Measurements from ENCODE around the gene SLC38A3. TPM values are rescaled to one million over a fixed set of nuclear protein-coding genes. Genes with fewer than 3 reads are reported as not detected.

SLC38A3 gene
- total and polyA plus RNA-seq, 9 of the 15 experiments (the other 6 are each of a cell fraction or from before 2014, with no cell fraction given), result 0.09 to 0.38 (median 0.16) TPM; not detected in 6

- TF ChIP-seq PRMT5 (CRISPR knock-in tag; IDR thresholded peaks at IDR 0.05) (no peak), ZNF143 (CRISPR knock-in tag; IDR thresholded peaks at IDR 0.05) (no peak)
Observed at GRCh38 chr3:50230794-50231125, 25.7 kb downstream of the SLC38A3 start (continued).

- POLR2A ChIA-PET, result interaction anchor here (1.2 kb wide), 1 partner anchor 37 kb away, joined by 3 read pairs; no protein-coding TSS in a partner anchor
- in situ Hi-C loops (cut with MboI), result no loop called here
- TF ChIP-seq CREM (IDR thresholded peaks at IDR 0.05; ENCODE audit: low read depth) (no peak), ZFP1 (CRISPR knock-in tag; IDR thresholded peaks at IDR 0.05) (no peak), SPI1 (IDR thresholded peaks at IDR 0.05; ENCODE audit: borderline replicate concordance, low read depth, low read length) (no peak), HSF4 (CRISPR knock-in tag; IDR thresholded peaks at IDR 0.05; ENCODE audit: borderline replicate concordance) (no peak), SIRT6 (IDR thresholded peaks at IDR 0.05; ENCODE audit: low read depth, low read length) (no peak), CSDE1 (IDR thresholded peaks at IDR 0.05) (no peak), ESRRB (CRISPR knock-in tag; IDR thresholded peaks at IDR 0.05; ENCODE audit: borderline replicate concordance) (no peak), ATF7 (IDR thresholded peaks at IDR 0.05) (no peak), HNRNPH1 (optimal IDR thresholded peaks at IDR 0.05; ENCODE audit: low read depth, low read length) (no peak), THRA (IDR thresholded peaks at IDR 0.05) (no peak), ZNF655 (CRISPR knock-in tag; IDR thresholded peaks at IDR 0.05) (no peak), ZNF445 (CRISPR knock-in tag; IDR thresholded peaks at IDR 0.05; ENCODE audit: low read depth) (no peak), ZNF592 (IDR thresholded peaks at IDR 0.05) (no peak), CBX3 (IDR thresholded peaks at IDR 0.05; ENCODE audit: borderline replicate concordance in 1 of 2, low read length in 2 of 2) (no peak), POLR2B (IDR thresholded peaks at IDR 0.05; ENCODE audit: low read depth, partially characterized antibody) (no peak)
Observed at GRCh38 chr3:50231581-50231980, 26.5 kb downstream of the SLC38A3 start.

More at GRCh38 chr3:50231581-50231980, 26.5 kb downstream of the SLC38A3 start:
- H3K27ac ChIP-seq (ENCODE audit: extremely low read depth, low read depth, low read length), result no peak overlapping the region
- H3K27me3 ChIP-seq (ENCODE audit: control insufficient read depth in 2 of 2, insufficient read depth in 2 of 2, low read length in 2 of 2), result no peaks in the 10 kb centered on the region
- H3K36me3 ChIP-seq (ENCODE audit: control insufficient read depth, insufficient read depth, low read length), result no peaks in the 10 kb centered on the region
- H3K79me2 ChIP-seq (ENCODE audit: control insufficient read depth, insufficient read depth, low read length), result peaks cover 5% of the 10 kb centered on the region
- H3K9me3 ChIP-seq (replicated peaks; ENCODE audit: control insufficient read depth, insufficient read depth, low read depth, low read length), result no peaks in the 10 kb centered on the region
- BruUV-seq (replicated peaks), result no TSS peak
- no peak for FAIRE-seq
- no peak for ATAC-seq
- no peak for DNase-seq (ENCODE audit: extremely low read depth in 1 of 4, low spot score in 3 of 4)
- no peaks in the 10 kb centered on the region for H4K20me1 ChIP-seq (replicated peaks; ENCODE audit: control insufficient read depth, insufficient read depth, low read length)
- H2AFZ ChIP-seq (ENCODE audit: low read depth, low read length), result no peak overlapping the region
- no peaks in the 10 kb centered on the region for H3K9me1 ChIP-seq (ENCODE audit: control insufficient read depth, insufficient read depth, low read length)
- H3K9ac ChIP-seq (ENCODE audit: insufficient read depth in 1 of 2, low read depth in 2 of 2, low read length in 2 of 2), result no peak overlapping the region
- no peak overlapping the region for H3K4me3 ChIP-seq
- WGBS (ENCODE audit: insufficient coverage, low coverage, missing lambda C conversion rate), result 40% methylated on average over 5 of the region's 5 CpGs
- intact Hi-C loops (cut with micrococcal nuclease), result no loop called here
- no peak overlapping the region for H3K4me2 ChIP-seq (ENCODE audit: insufficient read depth, low read length)
- CTCF ChIA-PET (ENCODE audit: low intra/inter-chr PET ratio), result no interaction called here
- H3K4me1 ChIP-seq (replicated peaks in 1 of 2; ENCODE audit: control insufficient read depth in 2 of 2, insufficient read depth in 2 of 2, low read length in 2 of 2), result peaks cover 31 to 65% of the 10 kb centered on the region in 2 experiments

All from K562 (cell line).